OCI-LY7 (cell line): ENCODE measurements around the gene RFPL2. TPM values are rescaled to one million over a fixed set of nuclear protein-coding genes. Genes with fewer than 3 reads are reported as not detected.
"Not testable (repeated sequence)": the region's sequence is repeated elsewhere in the genome, so short reads cannot be mapped to it uniquely, and the experiment has no call there.

Source experiments
- BruUV-seq: library from RNA; stranded (reverse); fragments of 400-500 nt; replicated peaks from 2 replicates; lab custom pipeline; 2021; lab: Mats Ljungman, UMichigan
- CTCF ChIA-PET: fragments of 300-600 bp; sonication (Branson Sonifier 250); formaldehyde crosslinking; loops from one replicate; lab custom pipeline; 2022; ENCODE audit warnings: antibody characterized with exemption; ENCODE audit not compliant: unreplicated experiment; lab: Charles Lee
- POLR2A ChIA-PET: fragments of 300-600 bp; sonication (Branson Sonifier 250); formaldehyde crosslinking; loops from one replicate; lab custom pipeline; 2022; ENCODE audit warnings: antibody characterized with exemption; lab: Charles Lee
- DNase-seq: peaks from one replicate; pipeline ENCODE4 v3.0.0-alpha.2; 2015; ENCODE audit warnings: low spot score
- H2AFZ ChIP-seq: fragments of 200-600 bp; sonication (generic), shearing (Covaris generic); 2 replicates; pipeline ENCODE4 v1.6.1; 2014; ENCODE audit warnings: mild to moderate bottlenecking, antibody characterized with exemption, low read length, moderate library complexity
- H3K27ac ChIP-seq: fragments of 200-600 bp; sonication (generic); 2 replicates; pipeline ENCODE4 v1.5.1; 2014; ENCODE audit warnings: mixed run types, low read depth, mild to moderate bottlenecking, moderate library complexity, low read length, inconsistent platforms; ENCODE audit not compliant: poor library complexity, severe bottlenecking
- H3K36me3 ChIP-seq: fragments of 200-600 bp; sonication (generic); 2 replicates; pipeline ENCODE4 v1.6.1; 2014; ENCODE audit warnings: mild to moderate bottlenecking, antibody characterized with exemption, low read length, moderate library complexity, mixed read lengths; ENCODE audit not compliant: insufficient read depth
- H3K4me1 ChIP-seq: fragments of 200-600 bp; sonication (generic); 2 replicates; pipeline ENCODE4 v1.5.1; 2014; ENCODE audit warnings: mild to moderate bottlenecking, low read length; ENCODE audit not compliant: insufficient read depth, poor library complexity, severe bottlenecking
- H3K4me2 ChIP-seq: fragments of 200-600 bp; sonication (generic); 2 replicates; pipeline ENCODE4 v1.6.1; 2014; ENCODE audit warnings: mild to moderate bottlenecking, low read length
- H3K4me3 ChIP-seq: fragments of 200-600 bp; sonication (generic); 2 replicates; pipeline ENCODE4 v1.5.1; 2014; ENCODE audit warnings: mild to moderate bottlenecking, low read depth, low read length; ENCODE audit not compliant: poor library complexity, severe bottlenecking
- H3K79me2 ChIP-seq: fragments of 200-600 bp; sonication (generic); 2 replicates; pipeline ENCODE4 v1.6.1; 2016; ENCODE audit warnings: low read depth, mild to moderate bottlenecking, low read length, moderate library complexity, mixed read lengths; ENCODE audit not compliant: insufficient read depth
- H3K9me2 ChIP-seq: fragments of 200-600 bp; sonication (generic); 2 replicates; pipeline ENCODE4 v1.6.1; 2016; ENCODE audit warnings: mild to moderate bottlenecking, low read length, mixed read lengths; ENCODE audit not compliant: insufficient read depth
- H3K9me3 ChIP-seq: fragments of 200-600 bp; sonication (generic); 2 replicates; pipeline ENCODE4 v1.6.1; 2014; ENCODE audit warnings: mild to moderate bottlenecking, mixed run types, low read length, mixed read lengths
- H4K20me1 ChIP-seq: fragments of 200-600 bp; sonication (generic); 2 replicates; pipeline ENCODE4 v1.6.1; 2014; ENCODE audit warnings: mild to moderate bottlenecking, antibody characterized with exemption, low read length, moderate library complexity, mixed read lengths; ENCODE audit not compliant: insufficient read depth
- EZH2phosphoT487 ChIP-seq: fragments of 200-600 bp; sonication (generic); IDR thresholded peaks from 2 replicates; pipeline ENCODE4 v1.6.1; 2018; ENCODE audit warnings: low read depth, borderline replicate concordance, mild to moderate bottlenecking, mixed run types, antibody characterized with exemption, low read length, moderate library complexity, mixed read lengths
- intact Hi-C: fragments of 100-400 bp; cut with micrococcal nuclease; formaldehyde crosslinking; loops from one replicate; pipeline ENCODE4 v1.10.0; 2022; ENCODE audit not compliant: unreplicated experiment
- total RNA-seq, 2 experiments: library from RNA; depleted of rRNA in 1 of 2; stranded (reverse); fragments of >200 nt in 1 of 2; shearing (Covaris generic) in 1 of 2; gene quantifications; 2 replicates each; pipeline ENCODE4 v1.2.3, GENCODE V29; 2014 to 2022
- TF ChIP-seq, protein P1 (sequence below): fragments of 200-600 bp; sonication (generic); conservative IDR thresholded peaks from 2 replicates; pipeline ENCODE4 v1.5.1; 2014; ENCODE audit warnings: mild to moderate bottlenecking, antibody characterized with exemption, low read length, moderate library complexity, mixed read lengths

The RFPL2 gene
- total RNA-seq, 2 experiments from 2014 or later = not detected

DNA sequence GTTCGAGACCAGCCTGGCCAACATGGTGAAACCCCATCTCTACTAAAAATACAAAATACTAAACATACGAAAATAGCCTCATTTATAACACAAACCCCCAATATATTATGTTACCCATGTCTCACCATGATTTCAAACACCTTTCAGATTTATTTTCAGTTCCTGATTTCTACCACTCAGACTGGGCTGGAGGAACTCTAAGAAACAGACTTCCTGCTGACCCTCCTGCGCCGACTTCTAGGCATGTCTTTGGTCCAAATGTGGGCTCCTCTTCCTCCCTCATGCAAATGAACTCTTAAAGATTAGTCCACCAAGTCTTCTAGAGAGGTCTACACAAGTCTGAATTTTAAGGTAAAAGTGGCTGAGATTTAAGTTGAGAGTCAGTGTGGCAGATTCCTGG lies 56.5 kb downstream of the RFPL2 start:
- H4K20me1 ChIP-seq, H3K4me2 ChIP-seq, H3K9me2 ChIP-seq, H2AFZ ChIP-seq, H3K79me2 ChIP-seq, H3K4me3 ChIP-seq, H3K9me3 ChIP-seq, BruUV-seq, CTCF ChIA-PET, H3K27ac ChIP-seq, H3K36me3 ChIP-seq: not testable (repeated sequence)
- POLR2A ChIA-PET = interaction anchor here (0.6 kb wide), 1 partner anchor 177 kb away, joined by 4 read pairs; no protein-coding TSS in a partner anchor
- peak; percentile 12 for DNase-seq
- peaks cover 10% of the 10 kb centered on the region for H3K4me1 ChIP-seq
- intact Hi-C loops = loop anchor here (10.0 kb wide), 1 partner anchor 326 kb away; the partner anchor contains the start of gene FBXO7

DNA sequence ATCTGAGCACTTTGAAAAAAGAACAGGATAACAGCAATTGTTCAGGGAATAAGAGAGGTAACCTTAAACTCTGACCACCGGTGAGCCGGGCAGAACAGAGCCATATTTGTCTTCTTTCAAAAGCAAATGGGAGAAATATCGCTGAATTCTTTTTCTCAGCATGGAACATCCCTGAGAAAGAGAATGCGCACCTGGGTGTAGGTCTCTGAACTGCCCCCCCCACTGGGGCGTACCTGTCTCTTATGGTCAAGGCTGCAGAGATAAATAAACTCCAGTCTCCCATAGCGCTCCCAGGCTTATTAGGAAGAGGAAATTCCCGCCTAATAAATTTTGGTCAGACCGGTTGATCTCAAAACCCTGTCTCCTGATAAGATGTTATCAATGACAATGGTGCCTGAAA lies 57.7 kb downstream of the RFPL2 start:
- H2AFZ ChIP-seq, H3K4me2 ChIP-seq, CTCF ChIA-PET, H3K9me2 ChIP-seq, POLR2A ChIA-PET, H3K4me3 ChIP-seq, H3K9me3 ChIP-seq, DNase-seq, H4K20me1 ChIP-seq, BruUV-seq, H3K27ac ChIP-seq, H3K36me3 ChIP-seq, H3K79me2 ChIP-seq: not testable (repeated sequence)
- peaks cover 10% of the 10 kb centered on the region for H3K4me1 ChIP-seq
- intact Hi-C loops = loop anchor here (10.0 kb wide), 1 partner anchor 328 kb away; the partner anchor contains the start of gene FBXO7

DNA sequence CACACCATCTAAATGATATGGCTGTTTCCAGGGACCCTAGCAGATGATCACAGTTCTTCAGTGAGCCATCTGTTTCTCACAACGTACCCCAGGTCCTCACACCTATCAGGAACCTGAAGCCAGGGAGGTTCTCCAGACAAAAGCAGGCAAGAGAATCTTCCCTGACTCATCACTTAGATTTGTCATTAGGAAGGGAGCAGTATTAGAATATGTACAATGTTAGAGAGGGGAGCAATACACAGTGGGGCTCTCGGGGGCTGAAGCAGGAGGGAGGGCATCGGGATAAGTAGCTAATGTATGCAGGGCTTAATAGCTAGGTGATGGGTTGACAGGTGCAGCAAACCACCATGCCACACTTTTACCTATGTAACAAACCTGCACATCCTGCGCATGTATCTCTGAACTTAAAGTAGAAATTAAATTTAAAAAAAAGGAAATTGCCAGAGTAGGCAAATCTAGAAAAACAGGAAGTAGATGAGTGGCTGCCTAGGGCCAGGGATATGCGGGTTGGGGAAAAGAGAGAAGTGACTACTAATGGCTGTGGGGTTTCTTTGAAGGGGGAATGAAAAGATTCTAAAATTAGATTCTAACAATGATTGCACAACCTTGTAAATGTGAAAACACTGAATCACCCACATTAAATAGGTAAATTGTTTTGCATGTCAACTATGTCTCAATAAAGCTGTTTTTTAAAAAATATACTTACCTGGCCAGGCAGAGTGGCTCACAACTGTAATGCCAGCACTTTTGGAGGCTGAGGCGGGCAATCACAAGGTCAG lies 60.2 kb downstream of the RFPL2 start:
- DNase-seq = peak; percentile 60

DNA sequence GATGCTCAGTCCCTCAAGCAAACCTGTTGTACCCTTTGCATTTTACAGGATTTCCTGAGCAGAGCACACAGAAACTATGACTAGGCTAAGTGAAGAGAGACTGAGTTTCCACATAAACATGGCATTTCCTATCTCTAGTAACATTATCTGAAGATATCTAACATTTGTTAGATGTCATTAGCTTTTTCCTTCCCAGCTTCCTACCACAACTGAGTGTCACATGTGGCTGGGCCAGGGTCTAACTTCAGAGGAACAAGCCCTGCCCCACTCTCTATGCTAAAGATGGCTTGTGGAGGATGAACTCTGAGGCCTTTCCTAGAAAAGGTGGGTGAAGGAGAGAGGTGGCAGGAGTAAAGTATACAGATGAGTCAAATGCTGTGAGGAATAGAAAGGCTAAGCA lies 62.3 kb downstream of the RFPL2 start:
- no peak for DNase-seq
- Histone ChIP-seq H3K79me2 (no peaks in the 10 kb centered on the region), H3K4me1 (peaks cover 10% of the 10 kb centered on the region), H3K9me2 (no peaks in the 10 kb centered on the region), H3K9me3 (no peaks in the 10 kb centered on the region), H3K27ac (no peak overlapping the region), H4K20me1 (no peaks in the 10 kb centered on the region), H2AFZ (no peak overlapping the region), H3K4me3 (no peak overlapping the region), H3K36me3 (no peaks in the 10 kb centered on the region), H3K4me2 (no peak overlapping the region)
- ChIA-PET POLR2A (no interaction called here), CTCF (no interaction called here)
- intact Hi-C loops = loop anchor here (10.0 kb wide), 1 partner anchor 332 kb away; the partner anchor contains the start of gene FBXO7
- no peak for TF ChIP-seq EZH2phosphoT487
- TF ChIP-seq, protein P1, sequence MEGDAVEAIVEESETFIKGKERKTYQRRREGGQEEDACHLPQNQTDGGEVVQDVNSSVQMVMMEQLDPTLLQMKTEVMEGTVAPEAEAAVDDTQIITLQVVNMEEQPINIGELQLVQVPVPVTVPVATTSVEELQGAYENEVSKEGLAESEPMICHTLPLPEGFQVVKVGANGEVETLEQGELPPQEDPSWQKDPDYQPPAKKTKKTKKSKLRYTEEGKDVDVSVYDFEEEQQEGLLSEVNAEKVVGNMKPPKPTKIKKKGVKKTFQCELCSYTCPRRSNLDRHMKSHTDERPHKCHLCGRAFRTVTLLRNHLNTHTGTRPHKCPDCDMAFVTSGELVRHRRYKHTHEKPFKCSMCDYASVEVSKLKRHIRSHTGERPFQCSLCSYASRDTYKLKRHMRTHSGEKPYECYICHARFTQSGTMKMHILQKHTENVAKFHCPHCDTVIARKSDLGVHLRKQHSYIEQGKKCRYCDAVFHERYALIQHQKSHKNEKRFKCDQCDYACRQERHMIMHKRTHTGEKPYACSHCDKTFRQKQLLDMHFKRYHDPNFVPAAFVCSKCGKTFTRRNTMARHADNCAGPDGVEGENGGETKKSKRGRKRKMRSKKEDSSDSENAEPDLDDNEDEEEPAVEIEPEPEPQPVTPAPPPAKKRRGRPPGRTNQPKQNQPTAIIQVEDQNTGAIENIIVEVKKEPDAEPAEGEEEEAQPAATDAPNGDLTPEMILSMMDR = no peak
- no TSS peak for BruUV-seq

More for the DNA sequence above, 60.2 kb downstream of the RFPL2 start:
- Histone ChIP-seq H3K9me3 (no peaks in the 10 kb centered on the region), H4K20me1 (no peaks in the 10 kb centered on the region), H3K36me3 (no peaks in the 10 kb centered on the region), H3K27ac (no peak overlapping the region), H3K4me3 (no peak overlapping the region), H3K4me1 (peaks cover 10% of the 10 kb centered on the region), H3K9me2 (no peaks in the 10 kb centered on the region), H3K4me2 (peak overlapping the region; percentile 37), H3K79me2 (no peaks in the 10 kb centered on the region), H2AFZ (no peak overlapping the region)
- intact Hi-C loops = loop anchor here (10.0 kb wide), 1 partner anchor 330 kb away; the partner anchor contains the start of gene FBXO7
- no TSS peak for BruUV-seq
- TF ChIP-seq EZH2phosphoT487 = no peak
- CTCF ChIA-PET = no interaction called here
- POLR2A ChIA-PET = no interaction called here
